Stimulated activated CD8-positive, alpha-beta memory T cell treated with anti-CD3 and anti-CD28 coated beads, Interleukin-12 subunit alpha, Interleukin-12 subunit beta, amount 100 ng/mL, for 4 hours (primary cell): ENCODE data around the gene PDE7B.
"Not testable (repeated sequence)": the region's sequence is repeated elsewhere in the genome, so short reads cannot be mapped to it uniquely, and the experiment has no call there.

Source experiments
- DNase-seq: peaks from one replicate; pipeline ENCODE4 v3.0.0-alpha.2; 2020; ENCODE audit warnings: low read depth

PDE7B gene

DNA sequence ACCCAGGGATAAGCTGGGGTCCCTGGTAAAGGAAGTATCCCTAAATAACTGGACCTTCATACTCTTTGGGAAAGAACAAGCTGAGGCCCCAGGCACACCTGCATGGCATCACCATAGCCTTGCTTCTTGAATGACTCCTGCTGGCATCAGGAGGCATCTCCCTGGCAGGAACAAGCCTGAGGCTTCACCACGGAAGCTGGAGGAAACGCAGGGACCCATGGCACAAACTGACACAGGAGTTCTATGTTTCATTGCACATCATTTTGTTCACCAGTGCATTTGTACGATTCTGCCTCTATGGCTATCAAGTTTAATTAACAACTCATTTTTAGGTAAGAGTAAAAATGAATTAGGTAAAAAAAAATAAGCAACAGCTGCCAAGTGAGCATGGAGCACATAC lies 619 bp upstream of the PDE7B start:
- no peak for DNase-seq

DNA sequence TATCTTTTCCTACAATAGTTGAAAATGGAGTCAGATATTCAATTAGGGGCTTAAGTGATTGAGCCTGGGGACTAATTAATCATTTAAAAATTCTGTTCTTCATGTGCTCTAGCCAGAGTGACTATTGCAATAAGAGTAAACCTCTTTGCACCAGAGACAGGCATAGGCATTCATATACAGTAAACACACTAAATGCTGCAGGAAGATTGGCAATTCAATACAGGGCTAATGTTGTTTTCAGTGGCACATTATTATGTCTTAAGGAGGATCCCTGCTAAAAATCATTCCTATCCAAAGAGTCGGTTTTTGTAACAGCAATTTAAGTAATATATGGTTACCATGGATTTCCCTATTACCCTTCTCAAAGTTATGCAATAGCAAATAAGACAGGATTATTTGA lies 1.2 kb downstream of the PDE7B start:
- DNase-seq = no peak

DNA sequence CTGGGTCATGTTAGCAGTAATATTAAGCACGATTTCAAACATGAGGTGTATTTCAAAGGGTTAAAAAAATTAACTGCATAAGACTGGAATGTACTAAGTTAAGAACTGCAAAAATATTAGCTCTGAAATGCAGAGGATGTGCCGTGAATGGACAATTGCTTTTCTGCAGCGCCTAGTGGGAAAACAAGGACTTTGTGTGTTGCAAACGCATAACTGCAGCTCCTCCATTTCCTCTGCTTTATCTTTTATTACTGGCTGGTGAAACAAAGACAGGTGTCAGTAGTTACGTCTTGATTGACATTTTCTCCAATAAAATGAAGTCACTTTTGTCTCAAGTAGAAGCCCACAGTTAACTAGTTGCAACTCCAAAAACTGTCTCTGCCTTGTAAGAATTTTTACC lies 1.7 kb downstream of the PDE7B start:
- no peak for DNase-seq

DNA sequence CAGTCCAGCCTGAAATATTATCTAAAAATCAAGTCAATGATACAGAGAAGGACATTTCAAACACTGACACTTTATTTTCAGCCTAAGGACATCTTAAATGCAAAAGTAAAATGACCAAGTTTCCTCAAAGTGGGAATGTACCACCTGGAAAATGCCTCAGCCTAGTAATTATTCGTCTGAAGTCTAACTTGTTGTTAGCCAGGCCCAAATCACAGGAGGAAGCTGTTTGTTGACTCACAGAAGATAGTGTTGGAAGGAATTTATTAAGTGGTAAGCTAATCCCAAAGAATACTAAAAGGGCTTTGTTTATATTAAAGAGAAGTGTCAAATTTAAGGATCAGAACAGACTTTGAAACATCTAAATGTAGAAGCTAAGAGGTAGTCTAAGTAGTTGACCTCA lies 2.5 kb downstream of the PDE7B start:
- no peak for DNase-seq

DNA sequence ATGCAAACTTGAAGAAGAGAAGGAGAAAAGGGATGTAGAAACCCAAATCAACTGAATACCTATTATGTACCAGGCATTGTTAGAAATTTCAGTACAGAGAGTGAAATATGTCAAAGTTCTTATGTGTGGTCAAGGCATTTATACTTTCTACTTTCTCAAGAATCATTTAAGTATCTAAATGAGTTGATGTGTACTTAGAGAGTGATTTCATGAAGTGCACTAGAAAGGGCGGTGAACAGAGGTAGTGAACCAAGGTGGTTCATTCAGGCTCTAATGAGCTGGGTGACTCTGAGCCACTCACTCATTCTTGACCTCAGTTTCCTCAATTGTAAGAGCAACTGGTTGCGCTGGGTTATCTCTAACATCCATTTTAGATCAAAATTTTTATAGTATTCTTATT lies 3.3 kb downstream of the PDE7B start:
- DNase-seq = no peak

DNA sequence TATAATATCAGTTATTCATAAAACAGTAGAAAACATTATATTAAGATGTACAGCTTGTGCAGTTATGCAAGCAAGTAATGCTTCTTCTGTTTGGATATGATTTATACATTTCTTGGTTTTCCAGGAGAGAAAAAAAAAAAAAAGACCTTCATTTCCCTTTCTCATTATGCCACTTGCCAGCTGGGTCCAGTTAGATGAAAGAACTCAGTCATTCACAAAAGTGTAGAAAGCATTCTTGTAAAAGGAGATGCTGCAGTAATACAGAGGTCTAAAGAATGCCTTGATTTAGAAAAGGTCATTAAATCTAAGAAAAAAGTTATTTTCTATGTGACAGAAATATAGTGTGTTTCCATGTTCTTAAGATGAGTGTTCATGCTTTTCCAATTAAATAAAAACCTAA lies 7.4 kb downstream of the PDE7B start:
- DNase-seq = no peak

DNA sequence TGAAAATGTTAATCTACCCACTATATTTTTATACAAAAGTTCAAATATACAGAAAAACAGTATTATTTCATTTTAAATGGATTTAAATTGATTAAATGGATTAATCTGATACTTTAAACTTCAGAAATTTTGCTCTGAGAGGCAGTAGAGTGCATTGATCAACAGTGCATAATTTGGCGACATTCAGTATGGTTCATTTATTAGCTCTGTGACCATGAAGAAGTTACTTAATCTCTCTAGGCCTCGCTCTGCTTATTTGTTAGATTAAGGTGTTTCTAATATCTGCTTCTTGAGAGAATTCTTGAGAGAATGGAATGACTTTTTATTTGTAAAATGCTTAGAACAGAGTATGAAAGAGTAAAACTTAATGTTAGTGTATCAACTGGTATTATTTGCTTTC lies 8.9 kb downstream of the PDE7B start:
- no peak for DNase-seq

DNA sequence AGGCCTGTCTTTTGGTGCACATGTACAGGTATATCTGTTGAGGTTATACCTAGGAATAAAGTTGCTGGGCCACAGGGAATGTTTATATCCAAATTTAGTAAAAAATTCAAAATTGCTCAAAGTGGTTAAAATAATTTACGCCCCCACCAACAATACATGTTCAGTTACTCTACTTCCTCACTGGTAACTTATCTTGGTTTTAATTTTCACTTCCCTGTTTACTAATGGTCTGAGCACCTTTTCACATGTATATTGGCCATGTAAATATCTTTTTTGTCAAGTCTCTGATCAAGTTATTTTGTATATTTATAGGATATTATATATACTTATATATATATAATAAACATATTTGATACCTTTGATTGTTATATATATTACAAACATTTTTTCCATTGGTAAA lies 9.7 kb downstream of the PDE7B start:
- no peak for DNase-seq

DNA sequence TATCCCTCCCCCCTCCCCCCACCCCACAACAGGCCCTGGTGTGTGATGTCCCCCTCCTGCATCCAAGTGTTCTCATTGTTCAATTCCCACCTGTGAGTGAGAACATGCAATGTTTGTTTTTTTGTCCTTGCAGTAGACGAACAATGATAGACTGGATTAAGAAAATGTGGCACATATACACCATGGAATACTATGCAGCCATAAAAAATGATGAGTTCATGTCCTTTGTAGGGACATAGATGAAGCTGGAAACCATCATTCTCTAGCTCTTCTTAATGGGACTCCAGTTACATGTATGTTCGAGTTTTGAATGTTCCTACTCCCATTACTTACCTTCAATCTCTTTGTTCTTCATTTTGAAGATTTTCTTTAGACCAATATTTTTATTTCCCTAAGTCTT lies 13.4 kb downstream of the PDE7B start:
- not testable (repeated sequence) for DNase-seq

DNA sequence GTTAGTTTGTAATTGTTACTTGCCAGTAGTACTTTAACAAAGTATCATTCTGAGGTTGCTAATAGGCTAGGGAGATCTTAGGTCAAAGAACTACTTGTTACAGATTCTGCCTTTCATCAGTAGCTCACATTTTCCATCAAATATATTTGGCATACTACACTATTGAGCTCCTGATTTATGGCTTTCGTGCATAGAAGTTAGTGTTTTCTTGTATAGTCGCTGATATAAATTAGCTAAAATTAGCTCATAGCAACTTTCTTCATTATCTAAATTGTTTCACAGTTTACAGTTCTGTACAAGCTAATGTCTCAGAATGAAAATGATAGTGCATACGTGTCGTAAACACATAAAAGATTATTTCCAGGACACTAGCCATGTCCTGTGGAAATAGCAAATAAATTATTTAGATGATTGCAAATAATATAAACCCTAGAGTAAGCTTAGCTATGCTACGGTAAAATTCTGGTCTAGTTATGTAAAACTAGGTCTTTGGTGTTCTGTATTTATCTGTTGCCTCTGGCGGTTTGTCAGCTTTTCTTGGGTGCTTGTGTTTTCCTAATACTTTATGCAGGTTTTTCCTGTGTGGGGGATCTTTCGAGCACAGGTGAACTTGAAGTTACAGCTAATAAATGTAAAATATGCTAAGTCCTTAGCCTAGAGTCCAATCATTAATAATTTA lies 15.1 kb downstream of the PDE7B start:
- DNase-seq = no peak

DNA sequence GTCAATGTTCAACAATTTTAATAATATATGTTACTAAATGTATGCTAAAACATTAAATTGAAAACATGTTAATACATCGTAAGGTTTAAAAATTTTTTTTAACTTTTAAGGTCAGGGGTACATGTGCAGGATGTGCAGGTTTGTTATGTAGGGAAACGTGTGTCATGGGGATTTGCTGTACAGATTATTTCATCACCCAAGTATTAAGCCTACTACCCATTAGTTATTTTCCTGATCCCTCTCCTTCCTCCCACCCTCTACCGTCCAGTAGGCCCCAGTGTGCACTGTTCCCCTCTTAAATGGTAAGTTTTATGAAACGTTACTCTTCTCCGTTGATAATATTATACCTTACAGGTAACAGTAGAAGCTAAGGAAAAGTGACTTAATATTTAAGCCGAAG lies 15.8 kb downstream of the PDE7B start:
- DNase-seq = no peak

DNA sequence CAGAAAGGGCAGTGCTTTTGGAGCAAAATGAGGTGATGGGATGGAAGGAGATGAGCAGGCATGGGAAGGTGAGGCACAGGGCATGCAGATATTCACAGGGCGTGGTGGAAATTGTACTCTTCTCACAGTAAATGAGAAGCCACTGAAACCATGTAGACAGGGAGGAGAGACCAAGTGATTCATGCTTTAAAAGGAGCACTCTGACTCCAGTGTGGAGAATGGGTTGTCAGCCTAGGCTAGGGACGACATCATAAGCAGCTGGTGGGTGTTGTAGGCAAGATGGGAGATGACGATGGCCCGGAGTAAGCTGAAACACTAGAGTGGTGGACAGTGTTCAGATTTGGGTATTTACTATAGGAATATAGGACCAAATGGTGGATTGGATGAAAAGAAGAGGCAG lies 18.4 kb downstream of the PDE7B start:
- no peak for DNase-seq

DNA sequence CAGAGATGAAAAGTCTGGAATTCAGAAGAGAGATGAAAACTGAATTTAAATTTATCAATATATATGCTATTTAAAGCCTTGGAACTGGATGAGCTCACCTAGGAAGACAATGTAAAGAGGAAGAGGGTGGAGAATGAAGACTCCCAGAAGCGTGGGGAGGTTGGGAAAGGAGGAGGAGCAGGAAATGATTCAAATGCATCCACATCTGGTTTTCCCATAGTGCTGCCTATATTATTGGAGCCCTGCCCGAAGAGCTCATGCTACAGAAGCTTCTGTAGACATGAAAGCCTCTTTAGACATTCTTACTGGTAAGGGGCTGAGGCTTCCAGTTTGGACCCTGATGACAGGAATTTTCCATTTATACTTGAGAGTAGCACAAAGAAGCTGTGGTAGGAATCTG lies 19.2 kb downstream of the PDE7B start:
- no peak for DNase-seq

DNA sequence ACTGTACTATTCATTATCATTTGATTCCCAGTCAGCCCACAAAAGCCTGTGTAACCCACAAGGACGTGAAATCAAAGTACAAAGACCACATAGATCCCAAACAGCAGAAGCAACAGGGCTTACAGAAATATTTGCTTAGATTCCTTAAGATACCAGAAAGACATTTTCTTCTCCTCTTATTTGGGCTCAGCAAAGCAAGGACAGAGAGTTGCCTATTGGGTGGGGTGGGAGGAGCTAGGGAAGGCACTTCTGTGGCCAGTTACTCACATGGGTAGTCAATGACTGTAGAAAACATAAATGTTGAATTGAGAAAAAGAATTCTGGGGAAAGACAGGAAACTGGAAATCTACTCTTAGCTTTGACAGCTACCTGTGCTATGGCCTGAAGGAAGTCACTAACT lies 19.8 kb downstream of the PDE7B start:
- DNase-seq = no peak

DNA sequence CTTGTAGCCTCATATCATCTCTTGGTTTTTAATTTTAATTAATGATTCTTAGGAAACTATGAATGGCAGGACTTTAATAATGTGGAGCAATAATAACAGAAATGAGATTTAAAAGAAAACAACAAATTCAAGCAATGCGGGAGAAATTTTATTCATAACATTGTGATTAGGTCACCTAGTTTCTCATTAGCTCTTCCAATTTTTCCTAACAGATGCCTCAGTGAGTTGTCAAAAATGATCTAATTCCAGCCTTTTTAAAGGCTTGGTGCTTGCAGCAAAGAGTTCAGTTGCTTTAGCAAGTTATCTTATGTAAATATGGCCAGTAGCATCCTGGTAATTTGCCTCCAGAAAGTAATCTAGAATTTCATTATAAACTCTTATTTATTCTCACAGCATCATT lies 20.4 kb downstream of the PDE7B start:
- no peak for DNase-seq

DNA sequence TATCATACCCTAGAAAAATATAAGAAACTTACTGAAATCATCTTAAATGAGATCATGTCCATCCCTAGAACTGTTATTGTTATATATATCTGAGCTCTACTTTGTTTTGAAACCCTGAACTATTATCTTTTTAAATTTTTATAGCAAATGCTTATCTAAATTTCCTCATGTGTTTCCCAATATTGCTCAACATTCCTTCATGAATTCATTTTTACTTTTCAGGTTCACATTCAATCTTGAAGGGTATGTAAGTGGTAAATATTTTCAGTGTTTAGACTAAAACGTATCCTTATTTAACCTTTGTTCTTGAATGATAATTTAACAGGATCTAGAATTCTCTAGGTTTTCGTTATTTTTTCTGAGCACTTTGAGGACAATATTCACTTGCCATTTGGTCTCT lies 23.9 kb downstream of the PDE7B start:
- no peak for DNase-seq

DNA sequence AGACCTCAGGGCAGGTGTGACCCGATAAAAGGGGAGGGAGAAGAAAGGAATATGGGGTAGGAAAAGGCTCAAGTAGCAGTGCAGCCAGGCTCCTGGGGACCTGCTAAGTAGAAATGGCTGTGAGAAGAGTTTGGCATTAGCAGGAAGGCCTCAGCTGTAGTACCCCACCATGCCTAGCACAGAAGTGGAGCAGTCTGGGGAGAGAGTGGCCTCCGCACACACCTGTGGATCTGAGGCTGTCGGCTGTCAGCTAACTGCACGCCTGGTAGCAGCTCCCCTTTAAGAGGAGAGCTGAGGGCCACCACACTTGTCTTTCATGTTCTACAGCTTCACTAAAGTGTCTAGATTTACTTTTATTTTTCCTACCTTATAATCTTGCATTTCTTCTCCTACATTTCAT lies 24.6 kb downstream of the PDE7B start:
- DNase-seq = no peak

DNA sequence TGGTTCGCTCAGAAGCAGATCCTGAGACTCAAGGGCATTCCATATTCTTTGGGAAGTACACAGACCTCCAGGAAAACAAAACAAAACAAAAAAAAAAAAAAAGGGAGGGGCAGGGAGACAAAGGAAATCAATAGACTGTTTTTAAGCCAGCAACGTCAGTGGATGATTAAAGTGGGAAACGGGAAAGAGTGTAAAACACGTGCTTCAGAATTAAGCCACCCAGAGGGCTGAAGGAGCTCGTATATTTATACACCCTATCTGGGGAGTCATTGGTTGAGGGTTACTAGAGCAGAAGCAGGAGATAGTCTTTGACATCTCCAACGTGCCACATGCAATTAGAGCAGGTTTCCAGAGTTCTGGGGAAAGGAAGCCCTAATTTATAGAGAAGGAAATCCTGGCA lies 26.2 kb downstream of the PDE7B start:
- no peak for DNase-seq

DNA sequence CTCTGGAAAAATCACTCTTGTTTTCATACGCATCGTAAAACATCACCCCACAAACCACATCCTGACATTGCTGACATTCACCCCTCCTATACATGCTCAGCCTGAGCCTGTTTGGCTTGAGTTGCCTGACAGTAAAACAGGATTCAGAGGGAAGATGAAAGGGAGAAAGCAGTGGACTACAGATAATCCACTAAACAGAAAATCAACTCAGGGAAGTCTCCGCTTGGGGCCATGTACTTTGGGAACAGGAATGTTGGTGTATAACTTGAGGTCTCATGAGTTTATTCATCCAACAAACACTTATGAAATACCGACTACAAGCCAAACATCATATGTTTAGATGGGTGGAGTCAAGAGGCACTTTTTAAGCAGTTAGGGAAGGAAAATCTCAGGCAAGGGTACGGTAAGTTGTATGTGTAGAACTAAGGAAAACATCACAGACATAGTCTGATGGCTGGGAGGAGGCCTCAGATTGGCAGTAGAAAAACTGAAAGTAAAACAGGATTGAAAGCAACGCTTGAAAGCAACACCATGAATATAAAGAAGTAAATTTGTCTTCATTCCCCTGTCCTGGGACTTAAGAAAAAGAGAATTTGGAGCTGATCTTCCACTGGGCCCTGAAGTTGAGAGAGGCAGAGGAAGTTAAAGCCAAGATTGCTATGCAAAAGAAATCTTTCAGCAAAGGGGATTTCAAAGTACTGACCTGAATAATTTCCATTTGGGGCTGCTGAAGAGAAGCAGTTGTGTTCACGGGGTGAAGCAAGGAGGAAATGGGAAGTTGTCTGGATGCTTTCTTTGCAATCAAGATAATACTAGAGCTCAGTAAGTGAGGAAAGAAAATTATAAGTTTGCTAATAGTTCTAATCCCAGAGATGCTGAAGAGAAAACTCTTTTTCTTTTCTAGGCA lies 28.8 kb downstream of the PDE7B start:
- DNase-seq = peak; percentile 19

DNA sequence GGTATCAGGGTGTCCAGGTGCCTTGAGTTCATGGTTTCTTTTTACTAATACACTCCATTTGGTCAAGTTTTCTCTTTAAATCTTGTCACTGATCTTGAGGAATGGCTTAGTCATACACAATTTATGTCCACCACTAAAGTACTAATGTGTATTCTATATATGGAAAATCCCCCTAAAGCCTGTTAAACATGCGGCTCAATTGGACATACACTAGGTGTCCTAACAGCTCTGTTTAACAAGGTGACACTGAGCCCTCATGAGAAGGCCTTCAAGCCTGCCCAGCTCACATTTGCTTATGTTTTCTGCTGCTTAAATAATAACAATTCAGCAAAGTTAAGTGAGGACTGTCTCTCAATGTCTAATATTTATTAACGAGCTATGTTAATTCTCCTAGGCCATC lies 31.5 kb downstream of the PDE7B start:
- no peak for DNase-seq

DNA sequence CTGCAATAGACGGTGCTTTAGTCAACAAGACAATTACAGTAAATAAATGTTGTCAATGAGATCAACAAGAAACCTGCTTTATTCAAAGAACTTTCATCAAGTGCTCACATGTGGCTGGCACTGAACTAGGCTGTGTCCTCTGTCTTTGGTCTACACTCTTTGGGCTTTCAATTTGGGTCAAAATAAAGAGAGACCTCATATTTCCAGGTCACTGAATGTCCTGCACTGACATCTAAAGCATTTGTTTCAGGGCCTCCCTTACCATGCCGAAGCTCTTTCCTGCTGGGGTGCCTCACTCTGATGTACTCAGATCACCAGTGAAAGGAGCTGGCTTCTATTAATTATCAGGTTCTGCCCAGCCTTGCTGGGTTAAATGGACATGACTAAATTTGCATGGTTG lies 32.0 kb downstream of the PDE7B start:
- no peak for DNase-seq

DNA sequence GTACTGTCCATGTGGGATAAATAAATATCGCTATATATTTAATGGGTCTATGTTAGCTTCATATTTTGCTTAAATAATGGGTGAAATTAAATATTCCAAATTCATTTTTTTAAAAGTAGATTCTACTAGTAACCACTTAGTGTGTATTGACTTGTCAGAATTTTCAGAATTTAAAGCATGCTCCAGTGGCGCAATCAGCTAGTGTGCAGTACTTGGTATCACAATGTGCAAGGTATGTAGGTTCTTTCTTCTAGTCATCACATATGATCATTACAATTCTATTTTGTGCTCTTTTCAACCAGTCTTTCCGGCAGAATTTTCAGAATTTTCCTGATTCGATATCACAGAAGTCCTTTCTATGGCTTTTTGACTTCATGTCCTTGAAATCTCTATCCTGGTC lies 32.6 kb downstream of the PDE7B start:
- no peak for DNase-seq

DNA sequence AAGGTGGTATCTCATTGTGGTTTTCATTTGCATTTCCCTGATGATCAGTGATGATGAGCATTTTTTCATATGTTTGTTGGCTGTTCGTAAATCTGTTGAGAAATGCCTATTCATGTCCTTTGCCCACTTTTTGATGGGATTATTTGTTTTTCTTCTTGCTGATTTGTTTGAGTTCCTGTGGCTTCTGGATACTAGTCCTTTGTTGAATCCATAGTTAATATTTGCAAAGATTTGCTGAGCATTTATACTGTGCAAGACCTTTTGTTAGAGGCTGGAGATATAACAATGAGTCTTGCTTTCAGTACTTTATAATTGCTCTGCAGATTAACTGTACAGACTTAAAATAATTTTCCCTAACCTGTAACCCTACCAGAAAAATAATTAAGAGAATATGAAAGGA lies 35.6 kb downstream of the PDE7B start:
- DNase-seq = no peak

DNA sequence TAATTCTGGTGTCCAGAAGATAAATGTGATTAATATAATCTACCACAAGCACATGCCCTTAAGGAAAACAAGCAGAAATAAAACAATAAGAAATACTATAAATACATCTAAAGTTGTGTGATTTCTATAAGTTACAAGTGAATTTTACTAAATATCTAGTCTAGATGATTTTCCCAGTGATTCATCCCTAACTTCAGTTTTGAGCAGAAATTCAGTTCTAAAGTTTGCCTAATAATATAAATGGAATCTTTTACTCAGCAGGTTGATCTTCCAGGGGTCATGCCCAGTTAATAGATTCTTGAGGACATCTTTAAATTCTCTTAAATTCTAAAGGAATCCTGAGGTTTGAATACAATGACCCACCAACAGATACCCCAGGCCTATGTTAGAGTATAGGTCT lies 37.3 kb downstream of the PDE7B start:
- no peak for DNase-seq
